Head of caudate nucleus (tissue), 42 donors: ENCODE results near the gene TBC1D1.

ENCODE experiments used
- DNase-seq, 42 donors: peaks; one replicate each; pipeline versions ENCODE4 v3.0.0 to v3.0.0-alpha.2; 2020 to 2021; ENCODE audit warnings: mixed read lengths in 7 of 42
- intact Hi-C: fragments of 100-400 bp; cut with DNase I; formaldehyde crosslinking; loops from one replicate; pipeline ENCODE4 v1.15.0; 2022

Gene TBC1D1

GRCh38 chr4:37885496-37885895 lies 5.4 kb upstream of the TBC1D1 start:
- intact Hi-C loops: no loop called here

DNA sequence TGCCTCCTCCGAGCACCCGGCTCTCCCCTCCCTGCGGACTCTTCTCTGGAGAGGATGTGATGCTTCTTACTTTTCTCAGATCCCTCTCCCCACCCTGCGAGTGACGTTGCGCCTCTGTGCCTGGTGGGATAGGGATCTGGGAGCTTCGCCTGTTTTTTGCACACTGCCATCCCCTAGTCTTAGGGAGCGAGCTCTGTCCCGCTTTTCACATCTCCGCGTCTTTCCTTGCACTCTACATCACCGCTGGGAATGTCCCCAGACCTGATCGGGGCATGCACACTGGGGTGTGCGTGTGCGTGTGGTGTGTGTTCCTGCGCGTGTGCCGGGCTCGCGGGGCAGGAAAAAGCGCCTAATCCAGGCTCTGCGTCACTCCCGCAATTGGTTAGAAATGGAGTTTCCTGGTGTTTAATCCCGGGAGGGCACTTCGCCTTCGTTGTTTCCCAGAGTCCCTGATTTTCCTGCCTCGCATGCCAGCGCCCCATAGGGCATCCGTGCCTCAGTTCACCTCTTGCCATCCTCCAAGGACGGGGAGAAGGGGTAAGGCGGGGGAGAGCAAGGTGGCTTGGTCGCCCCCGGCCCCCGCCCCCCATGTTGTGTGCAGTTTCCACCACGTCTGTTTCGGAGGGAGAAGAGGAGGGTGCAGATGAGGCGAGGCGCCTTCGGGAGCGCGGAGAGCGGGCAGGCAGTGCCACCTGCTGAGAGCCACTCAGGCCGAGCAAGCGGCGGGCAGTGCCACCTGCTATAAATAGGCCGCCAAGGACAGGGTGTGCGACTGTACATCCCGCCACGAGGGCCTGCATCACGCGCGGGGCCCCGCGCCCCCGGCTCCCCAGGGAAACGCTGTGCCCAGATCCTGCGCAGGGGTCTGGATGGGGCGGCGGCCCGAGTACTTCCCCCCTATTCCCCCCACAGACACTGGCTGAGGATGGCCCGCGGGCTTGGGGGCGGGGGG lies 759 bp upstream of the TBC1D1 start:
- peak; percentile 32 to 84 (median 64) for DNase-seq
- intact Hi-C loops: loop anchor here (2.0 kb wide), 1 partner anchor 63 kb away; the partner anchor contains the start of gene PGM2

More at GRCh38 chr4:37885496-37885895, 5.4 kb upstream of the TBC1D1 start:
- no peak for DNase-seq

DNA sequence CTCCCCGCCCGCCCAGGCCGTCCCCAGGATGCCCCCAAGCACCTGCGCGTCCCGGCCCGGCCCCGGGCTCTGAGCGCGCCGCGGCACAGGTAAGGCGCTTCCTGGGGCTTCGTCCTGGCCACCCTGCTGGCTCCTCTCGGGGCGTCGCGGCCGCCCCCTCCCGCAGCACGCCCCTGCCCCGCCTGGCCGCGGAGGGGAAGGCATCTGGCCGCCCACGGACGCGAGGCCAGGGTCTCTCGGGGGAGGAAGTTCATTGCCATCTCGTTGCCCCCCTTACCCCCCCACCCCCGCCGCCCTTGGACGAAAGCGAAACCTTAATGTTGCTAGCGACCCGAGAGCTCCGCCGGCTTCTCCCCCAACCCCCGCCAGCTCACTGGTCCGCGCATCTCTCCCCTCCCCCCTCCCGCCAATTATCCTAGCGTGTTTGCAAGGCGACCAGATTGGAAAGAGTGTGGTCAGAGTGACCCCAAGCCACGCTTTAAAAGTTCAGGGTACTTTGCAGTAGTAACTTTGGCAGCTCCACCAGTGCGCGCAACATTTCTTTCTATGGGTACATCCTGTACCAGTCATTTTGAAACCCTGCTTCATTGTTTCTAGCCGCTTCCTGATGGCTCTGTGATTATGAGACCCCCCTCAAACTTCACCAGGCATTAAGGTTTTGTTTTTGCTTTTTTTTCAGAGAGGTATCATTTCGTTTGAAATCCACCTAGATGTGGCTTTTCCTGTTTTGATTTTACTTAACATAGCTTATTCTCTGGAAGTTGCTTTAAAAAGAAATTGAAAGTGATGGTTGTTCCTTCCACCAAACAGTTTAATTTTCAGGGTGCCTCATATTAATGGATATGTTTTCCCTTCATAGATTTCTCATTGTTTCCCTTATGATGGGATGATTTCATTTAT lies 626 bp downstream of the TBC1D1 start:
- intact Hi-C loops: no loop called here
- DNase-seq: peak in 30 of 42 donors; percentile 7 to 52 (median 29)

DNA sequence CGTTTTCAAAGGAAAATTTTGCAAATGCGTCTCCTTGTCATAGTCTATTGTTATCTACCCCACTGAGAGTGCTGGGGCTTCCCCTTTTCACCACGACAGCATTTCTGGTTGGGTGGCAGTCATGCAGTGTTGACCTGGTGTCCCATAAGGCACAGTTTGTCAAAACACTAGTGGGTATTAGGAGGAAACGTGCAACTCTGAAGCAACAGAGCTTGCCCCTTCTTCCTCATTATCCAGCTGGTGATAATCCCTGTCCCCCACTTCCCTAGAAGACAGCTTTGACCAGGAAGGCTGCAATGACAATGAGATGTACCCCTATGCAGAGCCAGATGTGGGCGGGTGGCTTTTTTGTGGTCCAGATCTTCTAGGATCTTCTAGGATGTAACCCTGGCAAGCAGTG lies 1.8 kb downstream of the TBC1D1 start:
- peak in 11 of 42 donors; percentile 5 to 57 (median 36) for DNase-seq
- intact Hi-C loops: no loop called here

GRCh38 chr4:37893164-37893563 lies 2.3 kb downstream of the TBC1D1 start:
- intact Hi-C loops: no loop called here
- DNase-seq: no peak

DNA sequence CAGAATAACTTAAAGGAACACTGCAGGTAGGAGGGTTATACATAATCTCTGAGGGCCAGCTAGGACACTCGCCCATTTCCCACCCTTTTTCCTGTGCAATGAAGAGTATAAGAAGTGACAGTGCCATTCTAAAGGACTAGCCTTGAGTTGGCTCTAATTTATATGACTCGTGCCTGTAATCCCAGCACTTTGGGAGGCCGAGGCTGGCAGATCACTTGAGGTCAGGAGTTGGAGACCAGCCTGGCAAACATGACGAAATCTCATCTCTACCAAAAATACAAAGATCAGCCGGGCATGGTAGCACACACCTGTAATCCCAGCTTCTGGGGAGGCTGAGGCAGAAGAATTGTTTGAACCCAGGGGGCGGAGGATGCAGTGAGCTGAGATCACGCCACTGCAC lies 4.4 kb downstream of the TBC1D1 start:
- no peak for DNase-seq
- intact Hi-C loops: no loop called here

DNA sequence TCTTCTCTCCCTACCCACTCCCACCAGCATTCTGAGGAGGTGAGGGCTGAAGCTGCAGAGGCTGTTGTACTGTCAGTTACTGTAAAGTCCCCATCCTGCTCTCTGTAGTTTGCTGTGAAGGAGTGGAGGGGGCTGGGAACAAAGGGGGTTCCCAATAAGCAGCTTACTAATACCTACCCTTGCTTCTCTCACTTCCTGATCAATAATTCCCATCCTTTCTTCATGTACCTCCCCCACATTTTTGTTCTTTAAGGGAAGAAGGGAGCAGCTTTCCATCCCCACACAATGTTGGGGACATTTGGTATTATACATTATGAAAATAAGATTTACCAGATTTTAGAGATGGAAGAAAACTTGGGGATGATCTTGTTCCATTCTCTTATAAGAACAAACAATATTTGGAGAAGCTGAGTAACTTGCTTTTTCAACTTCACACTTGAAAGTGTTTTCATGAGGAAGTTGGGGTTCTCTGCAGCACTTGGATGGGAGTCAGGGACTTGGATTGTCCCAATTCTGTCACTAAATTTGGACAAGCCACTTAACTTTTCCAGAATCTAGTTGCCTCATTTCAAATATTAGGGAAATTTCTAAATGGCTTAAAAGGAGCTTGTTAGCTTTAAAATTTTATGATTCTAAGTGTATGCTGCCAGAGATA lies 5.4 kb downstream of the TBC1D1 start:
- no peak for DNase-seq
- intact Hi-C loops: no loop called here

DNA sequence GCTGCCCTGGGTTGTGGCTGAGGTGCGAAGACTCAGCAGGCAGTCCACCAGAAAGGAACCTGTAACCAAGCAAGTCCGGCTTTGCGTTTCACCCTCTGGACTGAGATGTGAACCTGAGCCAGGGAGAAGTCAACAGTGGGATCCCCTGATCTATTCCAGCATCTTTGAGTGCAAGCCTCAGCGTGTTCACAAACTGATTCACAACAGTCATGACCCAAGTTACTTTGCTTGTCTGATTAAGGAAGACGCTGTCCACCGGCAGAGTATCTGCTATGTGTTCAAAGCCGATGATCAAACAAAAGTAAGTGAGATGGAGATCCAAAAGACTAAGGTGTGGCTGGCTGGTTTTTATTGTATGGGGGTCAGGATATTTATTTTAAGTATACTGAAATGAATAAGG lies 11.3 kb downstream of the TBC1D1 start:
- DNase-seq: no peak
- intact Hi-C loops: no loop called here

- intact Hi-C loops: no loop called here
- no peak for DNase-seq
Observed at GRCh38 chr4:37902738-37903693, 12.1 kb downstream of the TBC1D1 start.

GRCh38 chr4:37903901-37904300 lies 13.0 kb downstream of the TBC1D1 start:
- no peak for DNase-seq
- intact Hi-C loops: no loop called here

DNA sequence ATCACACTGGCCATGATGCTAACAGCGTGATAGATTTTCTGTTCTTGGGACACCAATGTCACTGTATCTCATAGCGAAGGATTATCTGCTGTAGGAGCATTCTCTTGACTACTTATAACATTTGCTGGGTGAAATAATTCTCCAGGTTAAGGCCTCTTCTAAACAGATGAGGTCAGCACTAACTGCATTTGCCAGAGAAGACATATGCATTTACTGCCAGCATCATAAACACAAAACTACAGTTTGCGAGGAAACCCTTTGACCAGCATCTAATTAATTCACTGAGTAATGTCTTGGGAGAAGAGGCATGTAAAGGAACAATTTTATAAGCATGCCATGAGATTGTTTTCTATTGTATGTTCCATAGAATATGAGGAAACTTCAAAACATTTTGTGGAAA lies 13.9 kb downstream of the TBC1D1 start:
- DNase-seq: no peak
- intact Hi-C loops: no loop called here

- intact Hi-C loops: no loop called here
- DNase-seq: no peak
Observed at GRCh38 chr4:37905533-37906169, 14.8 kb downstream of the TBC1D1 start.

- DNase-seq: peak in 36 of 42 donors; percentile 19 to 84 (median 50)
- intact Hi-C loops: no loop called here
Observed at GRCh38 chr4:37908488-37909331, 17.8 kb downstream of the TBC1D1 start.

DNA sequence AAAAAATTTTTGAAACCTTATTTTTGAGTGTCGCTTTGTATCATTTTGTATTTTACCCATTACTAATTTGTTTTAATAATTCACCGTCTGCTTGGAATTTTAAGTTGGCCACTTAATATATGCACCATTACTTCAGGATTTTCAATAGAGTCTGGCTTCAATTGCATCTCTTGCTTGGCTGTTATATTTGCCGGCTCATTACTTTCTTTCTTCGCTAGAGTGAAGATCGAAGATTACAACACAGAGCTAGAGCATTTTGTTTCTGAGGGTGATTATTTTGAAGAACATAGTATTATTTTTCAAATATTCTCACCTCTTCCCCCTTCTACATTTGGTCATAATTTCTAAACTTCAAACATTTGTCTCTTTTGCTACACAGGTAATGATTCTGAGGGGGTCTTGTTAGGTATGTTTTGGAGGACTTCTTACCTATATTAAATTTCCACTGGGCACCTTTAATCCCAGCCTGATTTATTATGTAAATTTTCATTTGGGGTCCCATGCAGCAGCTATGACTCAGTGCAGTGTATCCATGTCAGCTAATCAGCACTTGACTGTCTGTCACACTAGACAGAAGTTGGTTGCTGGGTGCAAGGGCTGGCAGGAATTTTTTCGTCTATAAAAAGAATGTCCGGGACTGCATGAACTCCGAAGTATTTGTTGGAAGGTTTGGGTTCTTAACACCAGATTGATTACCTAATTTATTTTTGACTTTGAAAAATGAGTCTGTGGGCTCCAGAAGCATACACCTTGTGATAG lies 18.6 kb downstream of the TBC1D1 start:
- intact Hi-C loops: no loop called here
- no peak for DNase-seq

- DNase-seq: no peak
- intact Hi-C loops: no loop called here
Observed at GRCh38 chr4:37910091-37910486, 19.2 kb downstream of the TBC1D1 start.

- no peak for DNase-seq
- intact Hi-C loops: no loop called here
Observed at GRCh38 chr4:37914539-37914938, 23.7 kb downstream of the TBC1D1 start.
